HepG2 (cell line): ENCODE measurements around the gene INF2. TPM values are rescaled to one million over a fixed set of nuclear protein-coding genes. Genes with fewer than 3 reads are reported as not detected.

ENCODE experiments used
- ATAC-seq: fragments of 200-7000 bp; cut with Tn5 transposase; 3 replicates; pipeline ENCODE4 v1.9.1; 2020; ENCODE audit warnings: mild to moderate bottlenecking, moderate library complexity
- BruUV-seq: library from RNA; stranded (reverse); fragments of 400-500 nt; replicated peaks from 2 replicates; lab custom pipeline; 2021; lab: Mats Ljungman, UMichigan
- CTCF ChIA-PET: fragments of 300-600 bp; formaldehyde crosslinking; extraction: SDS; loops from one replicate; lab custom pipeline; 2021; ENCODE audit warnings: low total read pairs, inconsistent platforms, low intra/inter-chr PET ratio; lab: Yijun Ruan, JAX
- POLR2A ChIA-PET: fragments of 350-600 bp; sonication (Branson Sonifier 250); formaldehyde crosslinking; loops from one replicate; lab custom pipeline; 2020; ENCODE audit warnings: antibody characterized with exemption, inconsistent platforms; lab: Yijun Ruan, JAX
- DNase-seq: peaks from one replicate; pipeline ENCODE4 v3.0.0-alpha.2; 2015; ENCODE audit warnings: low spot score
- FAIRE-seq: peaks from 3 replicates; lab custom pipeline; 2011; peaks lifted over from hg19 to GRCh38; lab: Jason Lieb, UNC
- H2AFZ ChIP-seq: one replicate; pipeline ENCODE4 v1.6.1; 2011; ENCODE audit warnings: low read length, inconsistent platforms
- H3K27ac ChIP-seq: fragments of 300-600 bp; 3 replicates; pipeline ENCODE4 v1.8.0; 2011; ENCODE audit warnings: mixed run types, mild to moderate bottlenecking, mixed read lengths, low read length, inconsistent platforms; ENCODE audit not compliant: insufficient read depth; ENCODE audit errors: extremely low read length
- H3K27me3 ChIP-seq, 2 experiments: fragments of 200-600 bp in 1 of 2; 2 replicates in 1 of 2; 3 replicates in 1 of 2; pipeline versions ENCODE4 v1.6.0 to v1.8.0; 2011; ENCODE audit warnings: low read length in 2 of 2, mild to moderate bottlenecking in 2 of 2, moderate library complexity in 2 of 2, inconsistent platforms in 1 of 2; ENCODE audit not compliant: insufficient read depth in 2 of 2, control insufficient read depth in 1 of 2
- H3K36me3 ChIP-seq, 2 experiments: fragments of 200-600 bp in 1 of 2; replicated peaks in 1 of 2; 2 replicates in 1 of 2; 3 replicates in 1 of 2; pipeline versions ENCODE4 v1.5.1 to v1.8.0; 2011; ENCODE audit warnings: low read length in 2 of 2, inconsistent platforms in 1 of 2; ENCODE audit not compliant: insufficient read depth in 2 of 2, control insufficient read depth in 1 of 2
- H3K4me1 ChIP-seq: 2 replicates; pipeline ENCODE4 v1.5.1; 2012; ENCODE audit warnings: low read length, inconsistent platforms; ENCODE audit not compliant: insufficient read depth
- H3K4me2 ChIP-seq: 2 replicates; pipeline ENCODE4 v1.6.0; 2011; ENCODE audit warnings: low read depth, low read length, inconsistent platforms
- H3K4me3 ChIP-seq, 3 experiments: fragments of 200-600 bp in 1 of 3; sonication (generic), shearing (Covaris generic) in 1 of 3; replicated peaks in 1 of 3; 2 replicates each; pipeline ENCODE4 v1.5.1; 2011 to 2016; ENCODE audit warnings: low read length in 3 of 3, inconsistent platforms in 2 of 3, low read depth in 2 of 3, mild to moderate bottlenecking in 2 of 3, control low read depth in 1 of 3, mixed read lengths in 1 of 3; ENCODE audit not compliant: insufficient read depth in 1 of 3
- H3K79me2 ChIP-seq: one replicate; pipeline ENCODE4 v1.6.1; 2011; ENCODE audit warnings: low read length, inconsistent platforms; ENCODE audit not compliant: insufficient read depth
- H3K9ac ChIP-seq: 2 replicates; pipeline ENCODE4 v1.6.0; 2011; ENCODE audit warnings: mild to moderate bottlenecking, low read depth, low read length, inconsistent platforms; ENCODE audit not compliant: insufficient read depth
- H3K9me3 ChIP-seq: 2 replicates; pipeline ENCODE4 v1.5.1; 2012; ENCODE audit warnings: mild to moderate bottlenecking, low read length
- H4K20me1 ChIP-seq: 2 replicates; pipeline ENCODE4 v1.6.0; 2011; ENCODE audit warnings: inconsistent platforms, mild to moderate bottlenecking, low read length, moderate library complexity; ENCODE audit not compliant: insufficient read depth
- HIVEP1 ChIP-seq: sonication (generic); formaldehyde crosslinking; IDR thresholded peaks from 2 replicates; pipeline ENCODE4 v1.4.0; 2020; ENCODE audit warnings: mild to moderate bottlenecking, missing genetic modification reagents
- TBP ChIP-seq: sonication (generic); formaldehyde crosslinking; IDR thresholded peaks from 2 replicates; pipeline ENCODE4 v1.5.0; 2020; ENCODE audit warnings: missing genetic modification reagents
- WGBS: methylation state at CpG from one replicate; pipeline ENCODE4 v1.1.6; 2017; ENCODE audit warnings: low lambda C conversion rate; 5-methylcytosine and 5-hydroxymethylcytosine counted together
- in situ Hi-C: cut with HindIII; loops from 2 replicates; pipeline ENCODE4 v1.10.0; 2017; ENCODE audit warnings: low pct_unique_long_range_greater_than_20kb; ENCODE audit not compliant: extremely low pct_ligation_motif_present
- intact Hi-C: fragments of 100-400 bp; cut with micrococcal nuclease; formaldehyde crosslinking; loops from one replicate; pipeline ENCODE4 v1.10.0; 2022; ENCODE audit not compliant: unreplicated experiment
- polyA plus RNA-seq, 8 experiments: library from polyadenylated mRNA; depleted of rRNA in 3 of 8; stranded (reverse) in 7 of 8; unstranded in 1 of 8; fragments of >200 nt; fragmentation: Illumina TruSeq in 4 of 8; extraction: Trizol in 4 of 8; gene quantifications; 2 replicates each; pipeline versions ENCODE4 v1.2.1 to v1.2.3, GENCODE V29; 2011 to 2016; ENCODE audit warnings: low read depth in 4 of 8, missing spikeins in 1 of 8, mixed read lengths in 1 of 8; ENCODE audit not compliant: insufficient read depth in 1 of 8
- total RNA-seq, 5 experiments: library from RNA; depleted of rRNA; stranded (reverse); fragments of >200 nt; fragmentation: Illumina TruSeq; extraction: Trizol; gene quantifications; 2 replicates each; pipeline ENCODE4 v1.2.3, GENCODE V29; 2016; ENCODE audit warnings: low read depth in 1 of 5
- TF ChIP-seq, protein P1 (sequence below): sonication (generic); formaldehyde crosslinking; IDR thresholded peaks from 2 replicates; pipeline ENCODE4 v1.5.1; 2020; ENCODE audit warnings: missing genetic modification reagents, mild to moderate bottlenecking, borderline replicate concordance
- TF ChIP-seq, protein P2 (sequence below): sonication (generic); formaldehyde crosslinking; IDR thresholded peaks from 2 replicates; pipeline ENCODE4 v1.4.0; 2020; ENCODE audit warnings: missing genetic modification reagents

INF2 gene
- total and polyA plus RNA-seq, 2 of the 13 experiments (the other 11 are each of a cell fraction or from before 2014, with no cell fraction given), result 16.4 to 26.4 TPM

DNA sequence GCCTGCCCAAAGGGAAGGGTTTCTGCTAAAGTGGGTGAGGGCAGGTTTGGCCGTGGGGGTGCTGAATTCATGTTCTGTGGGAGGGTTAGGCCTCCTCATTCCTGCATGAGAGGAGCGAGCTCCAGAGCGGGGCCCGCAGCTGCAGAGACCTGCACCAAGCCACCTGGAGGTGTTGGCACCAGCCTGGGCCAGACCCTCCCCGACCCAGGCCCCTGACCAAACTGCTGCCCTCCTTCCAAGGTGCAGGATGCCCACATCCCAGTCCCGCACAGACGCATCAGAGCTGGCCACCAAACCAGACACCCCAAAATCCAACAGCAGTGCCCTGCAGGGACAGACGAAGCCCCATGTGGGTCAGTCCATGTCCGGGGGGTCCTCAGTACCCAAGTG lies 45.2 kb downstream of the INF2 start:
- ATAC-seq (no peak), FAIRE-seq (no peak), DNase-seq (no peak)
- intact Hi-C loops, result no loop called here
- TF ChIP-seq, protein P1, sequence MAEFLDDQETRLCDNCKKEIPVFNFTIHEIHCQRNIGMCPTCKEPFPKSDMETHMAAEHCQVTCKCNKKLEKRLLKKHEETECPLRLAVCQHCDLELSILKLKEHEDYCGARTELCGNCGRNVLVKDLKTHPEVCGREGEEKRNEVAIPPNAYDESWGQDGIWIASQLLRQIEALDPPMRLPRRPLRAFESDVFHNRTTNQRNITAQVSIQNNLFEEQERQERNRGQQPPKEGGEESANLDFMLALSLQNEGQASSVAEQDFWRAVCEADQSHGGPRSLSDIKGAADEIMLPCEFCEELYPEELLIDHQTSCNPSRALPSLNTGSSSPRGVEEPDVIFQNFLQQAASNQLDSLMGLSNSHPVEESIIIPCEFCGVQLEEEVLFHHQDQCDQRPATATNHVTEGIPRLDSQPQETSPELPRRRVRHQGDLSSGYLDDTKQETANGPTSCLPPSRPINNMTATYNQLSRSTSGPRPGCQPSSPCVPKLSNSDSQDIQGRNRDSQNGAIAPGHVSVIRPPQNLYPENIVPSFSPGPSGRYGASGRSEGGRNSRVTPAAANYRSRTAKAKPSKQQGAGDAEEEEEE (CRISPR knock-in tag), result 0 out of 2 replicates have a peak, but pooled peaks have one; percentile 3
- TF ChIP-seq TBP (CRISPR knock-in tag), result no peak
- TF ChIP-seq, protein P2, sequence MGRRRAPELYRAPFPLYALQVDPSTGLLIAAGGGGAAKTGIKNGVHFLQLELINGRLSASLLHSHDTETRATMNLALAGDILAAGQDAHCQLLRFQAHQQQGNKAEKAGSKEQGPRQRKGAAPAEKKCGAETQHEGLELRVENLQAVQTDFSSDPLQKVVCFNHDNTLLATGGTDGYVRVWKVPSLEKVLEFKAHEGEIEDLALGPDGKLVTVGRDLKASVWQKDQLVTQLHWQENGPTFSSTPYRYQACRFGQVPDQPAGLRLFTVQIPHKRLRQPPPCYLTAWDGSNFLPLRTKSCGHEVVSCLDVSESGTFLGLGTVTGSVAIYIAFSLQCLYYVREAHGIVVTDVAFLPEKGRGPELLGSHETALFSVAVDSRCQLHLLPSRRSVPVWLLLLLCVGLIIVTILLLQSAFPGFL (CRISPR knock-in tag), result no peak
- no peak for TF ChIP-seq HIVEP1
- 93% methylated on average over 3 of the region's 9 CpGs for WGBS
- H3K4me2 ChIP-seq, result peak overlapping the region; percentile 24
- no peak overlapping the region for H2AFZ ChIP-seq
- ChIA-PET CTCF (no interaction called here), POLR2A (interaction anchor here (1.4 to 7.7 kb wide), 4 partner anchors 9 to 69 kb away, joined by 3 to 68 read pairs (median 6); partner anchors contain the start of gene SIVA1)
- H4K20me1 ChIP-seq, result no peaks in the 10 kb centered on the region
- in situ Hi-C loops, result no loop called here
- no peaks in the 10 kb centered on the region; a peak in 1 of 5 replicates for H3K36me3 ChIP-seq
- H3K4me3 ChIP-seq, result peak overlapping the region in 1 of 3 experiments; percentile 7; a peak in 1 of 6 replicates
- BruUV-seq, result no TSS peak
- H3K79me2 ChIP-seq, result no peaks in the 10 kb centered on the region
- peaks cover 70% of the 10 kb centered on the region for H3K4me1 ChIP-seq
- peak overlapping the region; percentile 79 for H3K27ac ChIP-seq
- no peaks in the 10 kb centered on the region for H3K9me3 ChIP-seq
- peak overlapping the region; percentile 37; the same call in 1 of the 2 replicates for H3K9ac ChIP-seq
- H3K27me3 ChIP-seq, result no peaks in the 10 kb centered on the region
